ENCODE results near the gene RARS2. TPM values are rescaled to one million over a fixed set of nuclear protein-coding genes. Genes with fewer than 3 reads are reported as not detected.
"Not testable (repeated sequence)": the region's sequence is repeated elsewhere in the genome, so short reads cannot be mapped to it uniquely, and the experiment has no call there.

The RARS2 gene
- total and polyA plus RNA-seq, 4 donors = 23.5 to 38.2 (median 31.2) TPM

GRCh38 chr6:87501809-87502572 is 87.8 kb downstream of the RARS2 start:
- Histone ChIP-seq H3K9me3 (ENCODE audit: control insufficient read depth, low read length) (no peaks in the 10 kb centered on the region), H3K27me3 (ENCODE audit: control insufficient read depth in 1 of 2, insufficient read depth in 2 of 2, low read length in 1 of 2) (no peaks in the 10 kb centered on the region), H3K4me1 (ENCODE audit: control insufficient read depth in 1 of 2, insufficient read depth in 2 of 2, low read length in 2 of 2) (no peaks in the 10 kb centered on the region), H3K27ac (ENCODE audit: low read depth in 1 of 2, low read length in 2 of 2) (no peak overlapping the region), H3K36me3 (ENCODE audit: control insufficient read depth in 1 of 2, insufficient read depth in 2 of 2, low read length in 1 of 2) (no peaks in the 10 kb centered on the region), H3K4me3 (ENCODE audit: low read length in 2 of 2) (no peak overlapping the region)
- no peak for ATAC-seq (ENCODE audit: low FRiP score)
- DNase-seq = no peak
- 91 to 92% methylated on average over 6 of the region's 6 CpGs for WGBS, 2 donors
- intact Hi-C loops (cut with DNase I) = no loop called here

DNA sequence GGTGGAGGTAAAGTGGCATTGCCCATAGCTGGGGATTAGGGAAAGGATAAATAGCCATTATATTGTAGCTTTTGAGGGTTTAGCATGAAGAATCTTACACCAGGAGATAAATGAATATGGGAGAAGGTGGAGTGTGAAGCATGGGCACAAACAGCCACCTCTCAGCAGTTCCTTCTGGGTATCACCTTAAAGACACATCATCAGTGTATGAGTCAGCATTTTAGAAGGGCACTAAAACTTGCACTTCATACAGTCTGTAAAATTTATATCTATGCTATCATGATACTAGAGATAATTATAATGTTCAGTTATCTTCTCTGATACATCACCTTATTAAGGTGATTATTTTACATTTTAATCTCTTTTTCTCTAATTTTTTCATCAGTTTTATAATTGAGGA is 91.7 kb downstream of the RARS2 start:
- DNase-seq (no peak), ATAC-seq (ENCODE audit: low FRiP score) (no peak)
- Histone ChIP-seq H3K9me3 (ENCODE audit: control insufficient read depth, low read length) (no peaks in the 10 kb centered on the region), H3K27me3 (ENCODE audit: control insufficient read depth in 1 of 2, insufficient read depth in 2 of 2, low read length in 1 of 2) (no peaks in the 10 kb centered on the region), H3K4me1 (ENCODE audit: control insufficient read depth in 1 of 2, insufficient read depth in 2 of 2, low read length in 2 of 2) (no peaks in the 10 kb centered on the region), H3K27ac (ENCODE audit: low read depth in 1 of 2, low read length in 2 of 2) (no peak overlapping the region), H3K4me3 (ENCODE audit: low read length in 2 of 2) (no peak overlapping the region), H3K36me3 (ENCODE audit: control insufficient read depth in 1 of 2, insufficient read depth in 2 of 2, low read length in 1 of 2) (no peaks in the 10 kb centered on the region)
- intact Hi-C loops (cut with DNase I) = no loop called here

DNA sequence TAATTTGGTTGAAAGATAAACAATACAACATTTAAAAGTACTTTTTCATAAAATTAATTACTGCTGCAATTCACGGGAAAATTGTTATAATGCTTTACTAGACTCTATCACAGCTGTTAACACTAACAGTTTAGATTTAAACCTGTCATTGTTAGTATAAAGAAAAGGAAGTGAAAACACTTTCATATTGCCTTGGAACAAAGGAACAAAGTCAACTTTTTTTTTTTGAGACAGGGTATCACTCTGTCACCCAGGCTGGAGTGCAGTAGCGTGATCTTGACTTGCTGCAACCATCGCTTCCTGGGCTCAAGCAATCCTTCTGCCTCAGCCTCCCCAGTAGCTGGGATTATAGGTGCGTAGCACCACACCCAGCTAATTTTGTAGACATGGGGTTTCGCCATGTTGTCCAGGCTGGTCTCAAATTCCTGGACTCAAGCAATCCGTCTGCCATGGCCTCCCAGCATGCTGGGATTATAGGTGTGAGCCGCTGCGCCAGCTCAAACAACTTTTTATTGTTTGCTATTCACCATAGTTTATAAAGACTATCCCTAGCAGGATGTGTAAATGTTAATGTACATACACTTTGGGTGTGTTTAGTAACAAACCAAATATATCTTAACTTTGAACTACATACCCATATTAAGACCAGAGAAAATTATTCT is 94.9 kb downstream of the RARS2 start:
- Histone ChIP-seq H3K27ac (ENCODE audit: low read depth in 1 of 2, low read length in 2 of 2) (no peak overlapping the region), H3K27me3 (ENCODE audit: control insufficient read depth in 1 of 2, insufficient read depth in 2 of 2, low read length in 1 of 2) (no peaks in the 10 kb centered on the region), H3K4me1 (ENCODE audit: control insufficient read depth in 1 of 2, insufficient read depth in 2 of 2, low read length in 2 of 2) (no peaks in the 10 kb centered on the region), H3K9me3 (ENCODE audit: control insufficient read depth, low read length) (no peaks in the 10 kb centered on the region), H3K36me3 (ENCODE audit: control insufficient read depth in 1 of 2, insufficient read depth in 2 of 2, low read length in 1 of 2) (no peaks in the 10 kb centered on the region), H3K4me3 (ENCODE audit: low read length in 2 of 2) (no peak overlapping the region)
- no peak for DNase-seq
- no peak for ATAC-seq (ENCODE audit: low FRiP score)
- intact Hi-C loops (cut with DNase I) = no loop called here
- 96 to 97% methylated on average over 8 of the region's 8 CpGs for WGBS, 2 donors

DNA sequence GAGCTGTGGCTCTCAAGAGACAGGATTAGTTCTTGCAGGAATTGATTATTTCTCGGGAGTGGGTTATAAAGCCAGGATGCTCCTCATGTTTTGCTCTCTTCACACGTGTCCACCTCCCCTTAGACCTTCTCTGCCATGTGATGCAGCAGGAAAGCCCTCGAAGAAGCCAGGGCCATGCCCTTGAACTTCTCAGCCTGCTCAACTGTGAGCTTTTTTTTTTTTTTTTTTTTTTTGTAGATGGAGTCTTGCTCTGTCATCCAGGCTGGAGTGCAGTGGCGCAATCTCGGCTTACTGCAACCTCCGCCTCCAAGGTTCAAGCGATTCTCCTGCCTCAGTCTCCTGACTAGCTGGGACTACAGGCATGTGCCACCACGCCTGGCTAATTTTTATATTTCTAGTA is 100.5 kb downstream of the RARS2 start:
- H3K9me3 ChIP-seq (ENCODE audit: control insufficient read depth, low read length); H3K27ac ChIP-seq (ENCODE audit: low read depth in 1 of 2, low read length in 2 of 2); H3K27me3 ChIP-seq (ENCODE audit: control insufficient read depth in 1 of 2, insufficient read depth in 2 of 2, low read length in 1 of 2); H3K4me1 ChIP-seq (ENCODE audit: control insufficient read depth in 1 of 2, insufficient read depth in 2 of 2, low read length in 2 of 2); DNase-seq; ATAC-seq (ENCODE audit: low FRiP score); H3K36me3 ChIP-seq (ENCODE audit: control insufficient read depth in 1 of 2, insufficient read depth in 2 of 2, low read length in 1 of 2); intact Hi-C loops (cut with DNase I); H3K4me3 ChIP-seq (ENCODE audit: low read length in 2 of 2): not testable (repeated sequence)
- 86 to 94% methylated on average over 8 of the region's 8 CpGs for WGBS, 2 donors

GRCh38 chr6:87487555-87487954 is 102.2 kb downstream of the RARS2 start:
- no peak for ATAC-seq (ENCODE audit: low FRiP score)
- WGBS, 2 donors = 76 to 79% methylated on average over 4 of the region's 4 CpGs
- H3K4me3 ChIP-seq (ENCODE audit: low read length in 2 of 2) = no peak overlapping the region
- DNase-seq = no peak
- no peaks in the 10 kb centered on the region for H3K9me3 ChIP-seq (ENCODE audit: control insufficient read depth, low read length)
- H3K27me3 ChIP-seq (ENCODE audit: control insufficient read depth in 1 of 2, insufficient read depth in 2 of 2, low read length in 1 of 2) = no peaks in the 10 kb centered on the region
- intact Hi-C loops (cut with DNase I) = no loop called here
- no peak overlapping the region for H3K27ac ChIP-seq (ENCODE audit: low read depth in 1 of 2, low read length in 2 of 2)
- H3K4me1 ChIP-seq (ENCODE audit: control insufficient read depth in 1 of 2, insufficient read depth in 2 of 2, low read length in 2 of 2) = no peaks in the 10 kb centered on the region
- H3K36me3 ChIP-seq (ENCODE audit: control insufficient read depth in 1 of 2, insufficient read depth in 2 of 2, low read length in 1 of 2) = peaks cover 2 to 4% of the 10 kb centered on the region in 2 donors

DNA sequence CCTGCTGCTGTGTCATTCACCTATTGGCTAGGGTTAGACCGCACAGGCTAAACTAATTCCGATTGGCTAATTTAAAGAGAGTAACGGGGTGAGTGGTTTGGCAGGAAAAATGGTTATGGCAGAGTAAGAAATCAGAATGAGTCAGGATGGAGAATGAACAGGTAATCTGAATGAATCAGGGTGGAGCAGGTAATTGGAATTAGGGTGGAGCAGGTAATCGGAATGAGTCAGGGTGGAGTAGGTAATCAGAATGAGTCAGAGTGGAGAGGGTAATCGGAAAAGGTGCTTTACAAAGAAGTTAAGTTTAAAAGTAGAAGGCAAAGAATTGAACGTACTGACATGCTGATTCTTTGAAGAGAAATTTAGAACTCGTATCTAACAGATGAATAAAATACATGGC is 105.3 kb downstream of the RARS2 start:
- H3K4me1 ChIP-seq (ENCODE audit: control insufficient read depth in 1 of 2, insufficient read depth in 2 of 2, low read length in 2 of 2) = no peaks in the 10 kb centered on the region
- 96% methylated on average over 7 of the region's 7 CpGs for whole genome bisulfite sequencing, 2 donors
- H3K9me3 ChIP-seq (ENCODE audit: control insufficient read depth, low read length) = no peaks in the 10 kb centered on the region
- DNase-seq = no peak
- no peak for ATAC-seq (ENCODE audit: low FRiP score)
- no peak overlapping the region for H3K4me3 ChIP-seq (ENCODE audit: low read length in 2 of 2)
- intact Hi-C loops (cut with DNase I) = no loop called here
- peaks cover 2 to 4% of the 10 kb centered on the region in 2 donors for H3K36me3 ChIP-seq (ENCODE audit: control insufficient read depth in 1 of 2, insufficient read depth in 2 of 2, low read length in 1 of 2)
- no peaks in the 10 kb centered on the region for H3K27me3 ChIP-seq (ENCODE audit: control insufficient read depth in 1 of 2, insufficient read depth in 2 of 2, low read length in 1 of 2)
- no peak overlapping the region for H3K27ac ChIP-seq (ENCODE audit: low read depth in 1 of 2, low read length in 2 of 2)

GRCh38 chr6:87483929-87484328 is 105.9 kb downstream of the RARS2 start:
- Histone ChIP-seq H3K36me3 (ENCODE audit: control insufficient read depth in 1 of 2, insufficient read depth in 2 of 2, low read length in 1 of 2) (peaks cover 2 to 4% of the 10 kb centered on the region in 2 donors), H3K4me3 (ENCODE audit: low read length in 2 of 2) (no peak overlapping the region), H3K27ac (ENCODE audit: low read depth in 1 of 2, low read length in 2 of 2) (no peak overlapping the region), H3K4me1 (ENCODE audit: control insufficient read depth in 1 of 2, insufficient read depth in 2 of 2, low read length in 2 of 2) (no peaks in the 10 kb centered on the region), H3K27me3 (ENCODE audit: control insufficient read depth in 1 of 2, insufficient read depth in 2 of 2, low read length in 1 of 2) (no peaks in the 10 kb centered on the region), H3K9me3 (ENCODE audit: control insufficient read depth, low read length) (no peaks in the 10 kb centered on the region)
- 81 to 89% methylated on average over 9 of the region's 9 CpGs for WGBS, 2 donors
- ATAC-seq (ENCODE audit: low FRiP score) (no peak), DNase-seq (no peak)
- intact Hi-C loops (cut with DNase I) = no loop called here

DNA sequence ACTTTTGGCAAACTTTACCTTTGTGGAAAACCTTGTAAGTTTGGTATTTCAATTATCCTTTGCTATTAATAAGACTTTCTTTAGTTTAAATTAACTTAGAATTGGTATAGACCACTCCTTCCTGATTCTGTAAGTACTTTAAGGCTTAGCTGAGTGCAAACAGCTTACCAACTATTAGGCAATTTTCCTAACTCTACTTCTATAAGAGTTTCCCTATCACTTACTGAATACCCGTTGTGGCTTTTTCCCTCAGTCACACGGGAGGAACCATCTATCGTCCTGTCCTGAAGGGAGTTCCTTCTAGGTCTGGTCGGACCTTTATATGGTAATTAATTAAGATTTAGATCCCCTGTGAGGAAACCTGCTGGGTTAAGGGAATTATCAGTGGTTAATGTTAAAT is 107.4 kb downstream of the RARS2 start:
- WGBS, 2 donors = 79 to 83% methylated on average over 4 of the region's 4 CpGs
- Histone ChIP-seq H3K27ac (ENCODE audit: low read depth in 1 of 2, low read length in 2 of 2) (no peak overlapping the region), H3K36me3 (ENCODE audit: control insufficient read depth in 1 of 2, insufficient read depth in 2 of 2, low read length in 1 of 2) (no peaks in the 10 kb centered on the region), H3K9me3 (ENCODE audit: control insufficient read depth, low read length) (no peaks in the 10 kb centered on the region), H3K4me3 (ENCODE audit: low read length in 2 of 2) (no peak overlapping the region), H3K4me1 (ENCODE audit: control insufficient read depth in 1 of 2, insufficient read depth in 2 of 2, low read length in 2 of 2) (no peaks in the 10 kb centered on the region), H3K27me3 (ENCODE audit: control insufficient read depth in 1 of 2, insufficient read depth in 2 of 2, low read length in 1 of 2) (no peaks in the 10 kb centered on the region)
- no peak for DNase-seq
- intact Hi-C loops (cut with DNase I) = no loop called here
- no peak for ATAC-seq (ENCODE audit: low FRiP score)

DNA sequence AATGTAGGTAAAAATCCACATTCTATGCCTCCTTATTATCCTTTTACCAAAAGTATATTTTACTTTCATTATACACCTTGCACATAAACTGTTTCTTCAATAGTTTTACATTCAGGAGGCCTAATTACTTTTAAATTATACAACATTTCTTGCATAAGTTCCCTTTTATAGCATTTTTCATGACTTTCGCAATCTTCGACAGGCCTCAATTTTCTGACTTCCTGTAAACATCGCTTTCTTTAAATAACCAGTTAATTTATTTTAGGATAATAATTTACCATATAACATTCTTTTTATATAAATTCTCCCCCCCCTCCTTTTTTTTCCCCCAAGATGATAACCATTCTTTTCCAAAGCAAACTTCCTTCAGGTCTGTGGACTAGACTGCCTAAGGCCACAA is 107.9 kb downstream of the RARS2 start:
- no peak overlapping the region for H3K27ac ChIP-seq (ENCODE audit: low read depth in 1 of 2, low read length in 2 of 2)
- H3K4me1 ChIP-seq (ENCODE audit: control insufficient read depth in 1 of 2, insufficient read depth in 2 of 2, low read length in 2 of 2) = no peaks in the 10 kb centered on the region
- H3K36me3 ChIP-seq (ENCODE audit: control insufficient read depth in 1 of 2, insufficient read depth in 2 of 2, low read length in 1 of 2) = no peaks in the 10 kb centered on the region
- WGBS, 2 donors = 91 to 92% methylated on average over 3 of the region's 3 CpGs
- no peaks in the 10 kb centered on the region for H3K27me3 ChIP-seq (ENCODE audit: control insufficient read depth in 1 of 2, insufficient read depth in 2 of 2, low read length in 1 of 2)
- no peak for ATAC-seq (ENCODE audit: low FRiP score)
- H3K9me3 ChIP-seq (ENCODE audit: control insufficient read depth, low read length) = no peaks in the 10 kb centered on the region
- intact Hi-C loops (cut with DNase I) = no loop called here
- DNase-seq = no peak
- H3K4me3 ChIP-seq (ENCODE audit: low read length in 2 of 2) = no peak overlapping the region

Data from aorta (tissue), 5 donors.